Type B pancreatic cell (in vitro differentiated cells): Measurements from ENCODE around the gene FAM228B. TPM values are rescaled to one million over a fixed set of nuclear protein-coding genes. Genes with fewer than 3 reads are reported as not detected.
"Not testable (repeated sequence)": the region's sequence is repeated elsewhere in the genome, so short reads cannot be mapped to it uniquely, and the experiment has no call there.

Source experiments
- DNase-seq: peaks from one replicate; pipeline ENCODE4 v3.0.0; 2021; ENCODE audit warnings: mixed read lengths; ENCODE audit not compliant: unreplicated experiment; ENCODE audit errors: extremely low spot score
- H3K27ac Mint-ChIP-seq: 2 replicates; pipeline ENCODE4 v1.8.0; 2021; ENCODE audit warnings: mild to moderate bottlenecking, mixed read lengths
- H3K27me3 Mint-ChIP-seq: 2 replicates; pipeline ENCODE4 v1.8.0; 2021; ENCODE audit warnings: mixed read lengths
- H3K36me3 Mint-ChIP-seq: 2 replicates; pipeline ENCODE4 v1.8.0; 2021; ENCODE audit warnings: mixed read lengths
- H3K4me1 Mint-ChIP-seq: one replicate; pipeline ENCODE4 v1.8.0; 2021; ENCODE audit warnings: mixed read lengths; ENCODE audit not compliant: unreplicated experiment
- H3K4me3 Mint-ChIP-seq: 2 replicates; pipeline ENCODE4 v1.8.0; 2021; ENCODE audit warnings: mild to moderate bottlenecking, mixed read lengths
- H3K9me3 Mint-ChIP-seq: 2 replicates; pipeline ENCODE4 v1.8.0; 2021; ENCODE audit warnings: mixed read lengths
- total RNA-seq: library from RNA; stranded (reverse); gene quantifications from 2 replicates; pipeline ENCODE4 v1.2.1, GENCODE V29; 2021; ENCODE audit warnings: low replicate concordance
- TF ChIP-seq, protein P1 (sequence below): fragments of 200-600 bp; sonication (generic); conservative IDR thresholded peaks from 2 replicates; pipeline ENCODE4 v1.5.0; 2021; ENCODE audit warnings: antibody characterized with exemption, mild to moderate bottlenecking

FAM228B gene
- total RNA-seq, 1 donor from 2014 or later, result 20.4 TPM

DNA sequence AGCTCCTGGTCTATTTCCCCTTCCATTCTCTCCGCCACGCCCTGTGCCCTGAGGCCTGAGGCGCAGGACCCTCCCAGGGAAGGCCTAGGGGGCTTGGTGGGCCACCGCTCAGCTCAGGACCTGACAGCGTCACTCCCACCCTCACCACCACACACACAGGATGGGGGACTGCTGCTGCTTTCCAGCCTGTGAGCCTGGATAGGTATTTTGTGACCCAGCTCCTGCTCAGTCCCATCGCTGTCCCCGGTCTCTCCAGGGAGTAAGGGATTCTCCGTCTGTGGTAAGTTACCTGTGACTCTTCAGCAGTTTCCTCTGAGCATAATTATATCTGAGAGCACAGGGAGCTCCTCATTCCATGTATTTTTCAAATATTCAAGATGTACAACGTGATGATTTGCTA lies 67.9 kb downstream of the FAM228B start:
- TF ChIP-seq, protein P1, sequence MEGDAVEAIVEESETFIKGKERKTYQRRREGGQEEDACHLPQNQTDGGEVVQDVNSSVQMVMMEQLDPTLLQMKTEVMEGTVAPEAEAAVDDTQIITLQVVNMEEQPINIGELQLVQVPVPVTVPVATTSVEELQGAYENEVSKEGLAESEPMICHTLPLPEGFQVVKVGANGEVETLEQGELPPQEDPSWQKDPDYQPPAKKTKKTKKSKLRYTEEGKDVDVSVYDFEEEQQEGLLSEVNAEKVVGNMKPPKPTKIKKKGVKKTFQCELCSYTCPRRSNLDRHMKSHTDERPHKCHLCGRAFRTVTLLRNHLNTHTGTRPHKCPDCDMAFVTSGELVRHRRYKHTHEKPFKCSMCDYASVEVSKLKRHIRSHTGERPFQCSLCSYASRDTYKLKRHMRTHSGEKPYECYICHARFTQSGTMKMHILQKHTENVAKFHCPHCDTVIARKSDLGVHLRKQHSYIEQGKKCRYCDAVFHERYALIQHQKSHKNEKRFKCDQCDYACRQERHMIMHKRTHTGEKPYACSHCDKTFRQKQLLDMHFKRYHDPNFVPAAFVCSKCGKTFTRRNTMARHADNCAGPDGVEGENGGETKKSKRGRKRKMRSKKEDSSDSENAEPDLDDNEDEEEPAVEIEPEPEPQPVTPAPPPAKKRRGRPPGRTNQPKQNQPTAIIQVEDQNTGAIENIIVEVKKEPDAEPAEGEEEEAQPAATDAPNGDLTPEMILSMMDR, result no peak
- Mint-ChIP-seq H3K27me3 (no peaks in the 10 kb centered on the region), H3K4me3 (no peak overlapping the region), H3K36me3 (no peaks in the 10 kb centered on the region), H3K4me1 (peaks cover 6% of the 10 kb centered on the region), H3K27ac (no peak overlapping the region), H3K9me3 (peaks cover 13% of the 10 kb centered on the region)
- no peak for DNase-seq

- Mint-ChIP-seq H3K4me1 (peaks cover 6% of the 10 kb centered on the region), H3K27me3 (no peaks in the 10 kb centered on the region), H3K9me3 (peaks cover 13% of the 10 kb centered on the region), H3K36me3 (no peaks in the 10 kb centered on the region), H3K27ac (no peak overlapping the region), H3K4me3 (no peak overlapping the region)
- TF ChIP-seq, protein P1, result no peak
- no peak for DNase-seq
Measured at GRCh38 chr2:24191848-24192247, 68.6 kb downstream of the FAM228B start.

- H3K36me3 Mint-ChIP-seq, H3K27ac Mint-ChIP-seq, H3K9me3 Mint-ChIP-seq, H3K4me1 Mint-ChIP-seq, H3K27me3 Mint-ChIP-seq, H3K4me3 Mint-ChIP-seq, DNase-seq: not testable (repeated sequence)
Measured at GRCh38 chr2:24197213-24197612, 73.9 kb downstream of the FAM228B start.

DNA sequence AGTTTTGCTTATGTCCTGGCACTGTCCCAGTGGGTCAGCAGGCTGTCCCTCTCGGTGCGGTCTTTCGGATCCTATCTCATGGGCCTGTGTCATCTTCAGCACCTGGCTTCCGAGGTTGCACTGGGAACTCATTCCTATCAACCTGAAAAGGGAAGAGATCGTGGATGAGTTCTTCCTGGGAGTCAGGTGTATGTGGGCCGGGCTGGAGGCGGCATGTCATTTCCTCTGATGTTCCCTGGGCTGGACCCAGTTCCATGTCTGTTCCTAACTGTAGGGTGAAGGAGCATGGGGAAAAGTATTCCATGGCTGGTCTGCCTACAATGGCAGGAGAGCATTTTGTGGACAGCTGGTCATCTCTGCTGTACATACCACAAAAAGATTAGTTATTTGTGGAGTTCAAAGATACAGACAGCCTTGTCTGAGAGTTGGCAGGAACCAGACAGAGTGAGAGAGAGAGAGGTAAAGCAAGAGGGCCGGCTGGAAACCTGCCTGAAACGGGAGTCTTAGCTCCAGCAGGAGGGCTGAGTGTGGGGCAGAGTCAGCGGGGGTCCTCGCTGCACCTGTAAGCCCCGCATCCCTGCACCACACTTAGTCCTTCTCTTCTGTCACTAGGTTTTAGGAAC lies 76.8 kb downstream of the FAM228B start:
- Mint-ChIP-seq H3K9me3 (no peaks in the 10 kb centered on the region), H3K4me3 (no peak overlapping the region), H3K27ac (no peak overlapping the region), H3K4me1 (no peaks in the 10 kb centered on the region), H3K36me3 (no peaks in the 10 kb centered on the region), H3K27me3 (no peaks in the 10 kb centered on the region)
- TF ChIP-seq, protein P1, result no peak
- DNase-seq, result no peak

- H3K9me3 Mint-ChIP-seq, result no peaks in the 10 kb centered on the region
- H3K36me3 Mint-ChIP-seq, result no peaks in the 10 kb centered on the region
- no peaks in the 10 kb centered on the region for H3K27me3 Mint-ChIP-seq
- H3K4me3 Mint-ChIP-seq, result no peak overlapping the region
- no peak for DNase-seq
- TF ChIP-seq, protein P1, result no peak
- no peaks in the 10 kb centered on the region for H3K4me1 Mint-ChIP-seq
- H3K27ac Mint-ChIP-seq, result no peak overlapping the region
Measured at GRCh38 chr2:24200799-24201198, 77.5 kb downstream of the FAM228B start.

DNA sequence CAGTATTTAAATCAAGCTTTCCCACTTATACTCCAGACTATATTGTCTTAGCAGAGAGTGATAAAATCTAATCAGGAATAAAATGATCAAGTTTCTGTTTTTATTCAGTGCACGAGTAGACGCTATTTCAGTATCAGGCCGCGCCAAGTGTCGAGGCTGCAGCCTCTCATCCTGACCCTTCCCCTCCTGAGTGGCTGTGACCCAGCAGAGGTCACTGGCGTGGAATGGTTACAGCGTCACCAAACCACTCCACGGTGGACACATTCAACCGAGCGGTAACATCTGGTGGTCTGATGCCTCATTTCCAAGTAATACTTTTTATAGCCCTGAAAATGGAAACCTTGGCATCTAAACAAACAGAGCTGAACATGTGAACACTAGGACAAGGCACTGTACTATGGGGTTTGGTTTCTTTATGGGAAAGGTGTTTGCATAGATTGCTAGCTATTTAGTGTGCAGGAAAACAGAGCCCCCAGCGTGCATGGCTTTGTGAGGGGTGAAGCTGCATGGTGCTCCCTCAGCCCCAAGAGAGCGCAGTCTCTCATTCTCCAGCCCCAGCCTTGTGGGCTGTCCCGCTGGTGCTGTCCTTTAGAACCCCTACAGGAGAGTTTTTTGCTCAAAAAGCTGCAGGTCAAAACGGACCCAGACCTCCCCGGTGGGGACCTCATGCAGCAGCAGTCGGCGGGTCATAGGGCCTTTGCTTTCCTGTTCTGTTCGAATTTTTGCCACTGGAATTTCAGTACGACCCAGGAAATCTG lies 79.9 kb downstream of the FAM228B start:
- no peaks in the 10 kb centered on the region for H3K9me3 Mint-ChIP-seq
- no peaks in the 10 kb centered on the region for H3K4me1 Mint-ChIP-seq
- TF ChIP-seq, protein P1, result no peak
- no peak for DNase-seq
- H3K36me3 Mint-ChIP-seq, result peaks cover 4% of the 10 kb centered on the region
- H3K27me3 Mint-ChIP-seq, result no peaks in the 10 kb centered on the region
- H3K27ac Mint-ChIP-seq, result no peak overlapping the region
- H3K4me3 Mint-ChIP-seq, result no peak overlapping the region
